SK-N-SH (cell line): ENCODE results near the gene DLL4. TPM values are rescaled to one million over a fixed set of nuclear protein-coding genes. Genes with fewer than 3 reads are reported as not detected.
A peak's percentile ranks its signal among the peaks of the same experiment; 100 is the strongest.

Experiments used
- CHD2 ChIP-seq: fragments of 150-350 bp; IDR thresholded peaks from 2 replicates; pipeline ENCODE4 v1.6.1; 2018; ENCODE audit warnings: low read length; ENCODE audit not compliant: partially characterized antibody
- EZH2phosphoT487 ChIP-seq: fragments of 200-600 bp; sonication (generic); IDR thresholded peaks from 2 replicates; pipeline ENCODE4 v1.6.1; 2017; ENCODE audit warnings: low read depth, mixed run types, mild to moderate bottlenecking, antibody characterized with exemption, moderate library complexity, borderline replicate concordance
- FOSL2 ChIP-seq: IDR thresholded peaks from 2 replicates; pipeline ENCODE4 v1.4.0; 2012; ENCODE audit warnings: low read depth, mild to moderate bottlenecking, moderate library complexity, borderline replicate concordance
- GABPA ChIP-seq: IDR thresholded peaks from 2 replicates; pipeline ENCODE4 v1.4.0; 2012; ENCODE audit warnings: low read depth, mild to moderate bottlenecking
- GATA2 ChIP-seq: sonication (generic); formaldehyde crosslinking; IDR thresholded peaks from 2 replicates; pipeline ENCODE4 v1.5.0; 2020; ENCODE audit warnings: mild to moderate bottlenecking, missing genetic modification reagents
- MXI1 ChIP-seq: IDR thresholded peaks from 2 replicates; pipeline ENCODE4 v1.6.1; 2012; ENCODE audit warnings: mild to moderate bottlenecking, low read depth, low read length, improper control_type of control experiment
- NFIC ChIP-seq: IDR thresholded peaks from 2 replicates; pipeline ENCODE4 v1.4.0; 2012; ENCODE audit warnings: borderline replicate concordance
- RCOR1 ChIP-seq: fragments of 150-350 bp; IDR thresholded peaks from 2 replicates; pipeline ENCODE4 v1.6.1; 2017; ENCODE audit warnings: antibody characterized with exemption, low read length
- TAF1 ChIP-seq: IDR thresholded peaks from 2 replicates; pipeline ENCODE4 v1.6.1; 2012; ENCODE audit warnings: low read depth, mild to moderate bottlenecking, low read length, moderate library complexity, borderline replicate concordance
- TCF12 ChIP-seq: IDR thresholded peaks from 2 replicates; pipeline ENCODE4 v1.4.0; 2012
- polyA plus RNA-seq, 3 experiments: library from polyadenylated mRNA; depleted of rRNA; stranded (reverse); fragments of >200 nt; gene quantifications; 2 replicates each; pipeline ENCODE4 v1.2.3, GENCODE V29; 2012
- TF ChIP-seq, protein P1 (sequence below): IDR thresholded peaks from 2 replicates; pipeline ENCODE4 v1.6.1; 2012; ENCODE audit warnings: mild to moderate bottlenecking, low read depth, low read length, moderate library complexity
- TF ChIP-seq, protein P2 (sequence below): fragments of 200-600 bp; sonication (generic); IDR thresholded peaks from 2 replicates; pipeline ENCODE4 v1.6.1; 2017; ENCODE audit warnings: antibody characterized with exemption, mild to moderate bottlenecking, moderate library complexity
- TF ChIP-seq, protein P3 (sequence below): fragments of 150-350 bp; IDR thresholded peaks from 2 replicates; pipeline ENCODE4 v1.6.1; 2016; ENCODE audit warnings: mild to moderate bottlenecking, low read depth, low read length
- TF ChIP-seq, protein P4 (sequence below): IDR thresholded peaks from 2 replicates; pipeline ENCODE4 v1.4.0; 2012; ENCODE audit warnings: low read depth

Gene DLL4
- polyA plus RNA-seq, 1 of the 3 experiments (the other 2 are of a cell fraction): 0.03 TPM

DNA sequence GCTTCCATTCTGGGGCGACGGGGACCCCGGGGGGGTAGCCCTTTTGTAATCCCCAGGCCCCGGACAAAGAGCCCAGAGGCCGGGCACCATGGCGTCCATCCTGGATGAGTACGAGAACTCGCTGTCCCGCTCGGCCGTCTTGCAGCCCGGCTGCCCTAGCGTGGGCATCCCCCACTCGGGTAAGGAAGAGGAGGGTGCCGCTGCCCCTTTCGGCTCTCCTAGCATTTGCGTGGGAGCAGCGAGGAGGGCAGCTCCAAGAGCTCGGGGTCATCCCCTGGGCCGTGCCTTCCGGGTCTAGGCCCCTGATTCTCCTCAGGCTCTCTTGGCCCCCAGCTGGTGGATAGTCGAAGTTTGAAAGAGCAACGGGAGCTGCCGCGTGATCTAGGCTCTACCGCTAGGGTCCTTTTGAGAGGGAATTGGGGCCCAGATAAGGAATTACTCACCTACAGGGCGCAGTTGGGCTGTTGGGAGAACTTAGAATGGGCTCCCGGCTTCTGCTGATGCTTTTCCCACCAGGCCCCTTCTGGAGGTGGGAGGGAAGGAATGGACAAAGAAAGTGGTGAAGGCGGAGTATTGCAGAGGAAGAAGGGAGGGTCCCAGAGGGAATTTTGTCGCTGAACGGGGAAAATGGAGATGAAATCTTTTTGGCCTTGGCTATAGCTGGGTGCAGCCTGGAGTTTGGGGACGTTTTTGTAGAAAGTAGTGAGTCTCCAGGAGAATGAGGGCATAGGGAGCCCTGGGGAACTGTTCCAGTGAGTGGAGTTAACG is 34.3 kb upstream of the DLL4 start (continued):
- TF ChIP-seq, protein P1, sequence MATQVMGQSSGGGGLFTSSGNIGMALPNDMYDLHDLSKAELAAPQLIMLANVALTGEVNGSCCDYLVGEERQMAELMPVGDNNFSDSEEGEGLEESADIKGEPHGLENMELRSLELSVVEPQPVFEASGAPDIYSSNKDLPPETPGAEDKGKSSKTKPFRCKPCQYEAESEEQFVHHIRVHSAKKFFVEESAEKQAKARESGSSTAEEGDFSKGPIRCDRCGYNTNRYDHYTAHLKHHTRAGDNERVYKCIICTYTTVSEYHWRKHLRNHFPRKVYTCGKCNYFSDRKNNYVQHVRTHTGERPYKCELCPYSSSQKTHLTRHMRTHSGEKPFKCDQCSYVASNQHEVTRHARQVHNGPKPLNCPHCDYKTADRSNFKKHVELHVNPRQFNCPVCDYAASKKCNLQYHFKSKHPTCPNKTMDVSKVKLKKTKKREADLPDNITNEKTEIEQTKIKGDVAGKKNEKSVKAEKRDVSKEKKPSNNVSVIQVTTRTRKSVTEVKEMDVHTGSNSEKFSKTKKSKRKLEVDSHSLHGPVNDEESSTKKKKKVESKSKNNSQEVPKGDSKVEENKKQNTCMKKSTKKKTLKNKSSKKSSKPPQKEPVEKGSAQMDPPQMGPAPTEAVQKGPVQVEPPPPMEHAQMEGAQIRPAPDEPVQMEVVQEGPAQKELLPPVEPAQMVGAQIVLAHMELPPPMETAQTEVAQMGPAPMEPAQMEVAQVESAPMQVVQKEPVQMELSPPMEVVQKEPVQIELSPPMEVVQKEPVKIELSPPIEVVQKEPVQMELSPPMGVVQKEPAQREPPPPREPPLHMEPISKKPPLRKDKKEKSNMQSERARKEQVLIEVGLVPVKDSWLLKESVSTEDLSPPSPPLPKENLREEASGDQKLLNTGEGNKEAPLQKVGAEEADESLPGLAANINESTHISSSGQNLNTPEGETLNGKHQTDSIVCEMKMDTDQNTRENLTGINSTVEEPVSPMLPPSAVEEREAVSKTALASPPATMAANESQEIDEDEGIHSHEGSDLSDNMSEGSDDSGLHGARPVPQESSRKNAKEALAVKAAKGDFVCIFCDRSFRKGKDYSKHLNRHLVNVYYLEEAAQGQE: no peak
- no peak for TF ChIP-seq RCOR1
- TF ChIP-seq, protein P2, sequence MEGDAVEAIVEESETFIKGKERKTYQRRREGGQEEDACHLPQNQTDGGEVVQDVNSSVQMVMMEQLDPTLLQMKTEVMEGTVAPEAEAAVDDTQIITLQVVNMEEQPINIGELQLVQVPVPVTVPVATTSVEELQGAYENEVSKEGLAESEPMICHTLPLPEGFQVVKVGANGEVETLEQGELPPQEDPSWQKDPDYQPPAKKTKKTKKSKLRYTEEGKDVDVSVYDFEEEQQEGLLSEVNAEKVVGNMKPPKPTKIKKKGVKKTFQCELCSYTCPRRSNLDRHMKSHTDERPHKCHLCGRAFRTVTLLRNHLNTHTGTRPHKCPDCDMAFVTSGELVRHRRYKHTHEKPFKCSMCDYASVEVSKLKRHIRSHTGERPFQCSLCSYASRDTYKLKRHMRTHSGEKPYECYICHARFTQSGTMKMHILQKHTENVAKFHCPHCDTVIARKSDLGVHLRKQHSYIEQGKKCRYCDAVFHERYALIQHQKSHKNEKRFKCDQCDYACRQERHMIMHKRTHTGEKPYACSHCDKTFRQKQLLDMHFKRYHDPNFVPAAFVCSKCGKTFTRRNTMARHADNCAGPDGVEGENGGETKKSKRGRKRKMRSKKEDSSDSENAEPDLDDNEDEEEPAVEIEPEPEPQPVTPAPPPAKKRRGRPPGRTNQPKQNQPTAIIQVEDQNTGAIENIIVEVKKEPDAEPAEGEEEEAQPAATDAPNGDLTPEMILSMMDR: peak; percentile 63
- no peak for TF ChIP-seq TAF1
- no peak for TF ChIP-seq GABPA
- TF ChIP-seq, protein P3, sequence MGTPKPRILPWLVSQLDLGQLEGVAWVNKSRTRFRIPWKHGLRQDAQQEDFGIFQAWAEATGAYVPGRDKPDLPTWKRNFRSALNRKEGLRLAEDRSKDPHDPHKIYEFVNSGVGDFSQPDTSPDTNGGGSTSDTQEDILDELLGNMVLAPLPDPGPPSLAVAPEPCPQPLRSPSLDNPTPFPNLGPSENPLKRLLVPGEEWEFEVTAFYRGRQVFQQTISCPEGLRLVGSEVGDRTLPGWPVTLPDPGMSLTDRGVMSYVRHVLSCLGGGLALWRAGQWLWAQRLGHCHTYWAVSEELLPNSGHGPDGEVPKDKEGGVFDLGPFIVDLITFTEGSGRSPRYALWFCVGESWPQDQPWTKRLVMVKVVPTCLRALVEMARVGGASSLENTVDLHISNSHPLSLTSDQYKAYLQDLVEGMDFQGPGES: no peak
- no peak; the same call in 1 of the 2 replicates for TF ChIP-seq MXI1
- TF ChIP-seq EZH2phosphoT487: no peak
- TF ChIP-seq, protein P4, sequence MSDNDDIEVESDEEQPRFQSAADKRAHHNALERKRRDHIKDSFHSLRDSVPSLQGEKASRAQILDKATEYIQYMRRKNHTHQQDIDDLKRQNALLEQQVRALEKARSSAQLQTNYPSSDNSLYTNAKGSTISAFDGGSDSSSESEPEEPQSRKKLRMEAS: peak; percentile 49; the same call in 1 of the 2 replicates
- TF ChIP-seq GATA2 (CRISPR knock-in tag): no peak
- TF ChIP-seq NFIC: no peak
- no peak for TF ChIP-seq TCF12
- no peak for TF ChIP-seq FOSL2
- no peak for TF ChIP-seq CHD2
